ENCODE measurements around the gene LTB4R. TPM values are rescaled to one million over a fixed set of nuclear protein-coding genes. Genes with fewer than 3 reads are reported as not detected.

The LTB4R gene
- total and polyA plus RNA-seq, 4 donors: 0.86 to 5.0 (median 2.5) TPM

DNA sequence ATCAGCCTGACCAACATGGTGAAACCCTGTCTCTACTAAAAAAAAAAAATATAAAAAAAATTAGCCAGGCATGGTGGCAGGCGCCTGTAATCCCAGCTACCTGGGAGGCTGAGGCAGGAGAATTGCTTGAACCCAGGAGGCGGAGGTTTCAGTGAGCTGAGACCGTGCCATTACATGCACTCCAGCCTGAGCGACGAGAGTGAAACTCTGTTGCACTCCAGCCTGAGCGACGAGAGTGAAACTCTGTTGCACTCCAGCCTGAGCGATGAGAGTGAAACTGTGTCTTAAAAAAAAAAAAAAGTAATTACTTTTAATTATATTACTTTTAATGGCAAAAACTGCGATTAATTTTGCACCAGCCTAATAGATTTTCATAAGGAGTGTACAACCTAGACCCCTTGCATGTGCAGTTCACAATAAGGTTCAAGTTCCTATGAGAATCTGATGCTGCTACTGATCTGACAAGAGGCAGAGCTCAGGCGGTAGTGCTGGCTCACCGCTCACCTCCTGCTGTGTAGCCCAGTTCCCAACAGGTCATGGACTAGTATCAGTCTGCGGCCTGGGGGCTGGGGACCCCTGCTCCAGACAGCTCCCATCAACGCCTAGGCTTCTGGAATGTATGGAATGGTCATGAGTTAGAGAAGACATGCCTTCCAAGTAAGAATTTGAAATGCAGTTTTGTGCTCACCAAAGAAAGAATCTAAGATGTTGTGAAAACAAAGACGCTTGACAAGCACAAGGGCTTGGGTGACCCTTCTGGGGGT is 10.1 kb downstream of the LTB4R start:
- Histone ChIP-seq H3K9ac (ENCODE audit: low read depth in 1 of 2, low read length in 2 of 2) (no peak overlapping the region), H3K4me1 (ENCODE audit: control insufficient read depth in 4 of 4, insufficient read depth in 4 of 4, low read length in 3 of 4) (peaks cover 0 to 5% (median 1%) of the 10 kb centered on the region in 4 donors), H3K27me3 (ENCODE audit: control insufficient read depth in 4 of 4, insufficient read depth in 4 of 4, low read length in 3 of 4) (no peaks in the 10 kb centered on the region), H3K9me3 (ENCODE audit: control insufficient read depth in 4 of 4, low read length in 3 of 4) (no peaks in the 10 kb centered on the region), H3K4me3 (ENCODE audit: low read depth in 1 of 3, low read length in 3 of 3) (no peak overlapping the region), H3K27ac (ENCODE audit: low read depth in 1 of 2, low read length in 2 of 2) (no peak overlapping the region), H3K36me3 (ENCODE audit: control insufficient read depth in 4 of 4, insufficient read depth in 3 of 4, low read depth in 1 of 4, low read length in 3 of 4) (no peaks in the 10 kb centered on the region)
- 90% methylated on average over 14 of the region's 14 CpGs for WGBS
- TF ChIP-seq, protein P1, sequence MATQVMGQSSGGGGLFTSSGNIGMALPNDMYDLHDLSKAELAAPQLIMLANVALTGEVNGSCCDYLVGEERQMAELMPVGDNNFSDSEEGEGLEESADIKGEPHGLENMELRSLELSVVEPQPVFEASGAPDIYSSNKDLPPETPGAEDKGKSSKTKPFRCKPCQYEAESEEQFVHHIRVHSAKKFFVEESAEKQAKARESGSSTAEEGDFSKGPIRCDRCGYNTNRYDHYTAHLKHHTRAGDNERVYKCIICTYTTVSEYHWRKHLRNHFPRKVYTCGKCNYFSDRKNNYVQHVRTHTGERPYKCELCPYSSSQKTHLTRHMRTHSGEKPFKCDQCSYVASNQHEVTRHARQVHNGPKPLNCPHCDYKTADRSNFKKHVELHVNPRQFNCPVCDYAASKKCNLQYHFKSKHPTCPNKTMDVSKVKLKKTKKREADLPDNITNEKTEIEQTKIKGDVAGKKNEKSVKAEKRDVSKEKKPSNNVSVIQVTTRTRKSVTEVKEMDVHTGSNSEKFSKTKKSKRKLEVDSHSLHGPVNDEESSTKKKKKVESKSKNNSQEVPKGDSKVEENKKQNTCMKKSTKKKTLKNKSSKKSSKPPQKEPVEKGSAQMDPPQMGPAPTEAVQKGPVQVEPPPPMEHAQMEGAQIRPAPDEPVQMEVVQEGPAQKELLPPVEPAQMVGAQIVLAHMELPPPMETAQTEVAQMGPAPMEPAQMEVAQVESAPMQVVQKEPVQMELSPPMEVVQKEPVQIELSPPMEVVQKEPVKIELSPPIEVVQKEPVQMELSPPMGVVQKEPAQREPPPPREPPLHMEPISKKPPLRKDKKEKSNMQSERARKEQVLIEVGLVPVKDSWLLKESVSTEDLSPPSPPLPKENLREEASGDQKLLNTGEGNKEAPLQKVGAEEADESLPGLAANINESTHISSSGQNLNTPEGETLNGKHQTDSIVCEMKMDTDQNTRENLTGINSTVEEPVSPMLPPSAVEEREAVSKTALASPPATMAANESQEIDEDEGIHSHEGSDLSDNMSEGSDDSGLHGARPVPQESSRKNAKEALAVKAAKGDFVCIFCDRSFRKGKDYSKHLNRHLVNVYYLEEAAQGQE (IDR thresholded peaks at IDR 0.05): no peak
- no peak for TF ChIP-seq EGR1 (IDR thresholded peaks at IDR 0.05; ENCODE audit: low read depth in 2 of 2)
- no peak for TF ChIP-seq GABPA (IDR thresholded peaks at IDR 0.05 in 1 of 2, conservative IDR thresholded peaks at IDR 0.05 in 1 of 2)
- TF ChIP-seq FOXA1 (IDR thresholded peaks at IDR 0.05): no peak
- TF ChIP-seq, protein P2, sequence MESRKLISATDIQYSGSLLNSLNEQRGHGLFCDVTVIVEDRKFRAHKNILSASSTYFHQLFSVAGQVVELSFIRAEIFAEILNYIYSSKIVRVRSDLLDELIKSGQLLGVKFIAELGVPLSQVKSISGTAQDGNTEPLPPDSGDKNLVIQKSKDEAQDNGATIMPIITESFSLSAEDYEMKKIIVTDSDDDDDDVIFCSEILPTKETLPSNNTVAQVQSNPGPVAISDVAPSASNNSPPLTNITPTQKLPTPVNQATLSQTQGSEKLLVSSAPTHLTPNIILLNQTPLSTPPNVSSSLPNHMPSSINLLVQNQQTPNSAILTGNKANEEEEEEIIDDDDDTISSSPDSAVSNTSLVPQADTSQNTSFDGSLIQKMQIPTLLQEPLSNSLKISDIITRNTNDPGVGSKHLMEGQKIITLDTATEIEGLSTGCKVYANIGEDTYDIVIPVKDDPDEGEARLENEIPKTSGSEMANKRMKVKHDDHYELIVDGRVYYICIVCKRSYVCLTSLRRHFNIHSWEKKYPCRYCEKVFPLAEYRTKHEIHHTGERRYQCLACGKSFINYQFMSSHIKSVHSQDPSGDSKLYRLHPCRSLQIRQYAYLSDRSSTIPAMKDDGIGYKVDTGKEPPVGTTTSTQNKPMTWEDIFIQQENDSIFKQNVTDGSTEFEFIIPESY (IDR thresholded peaks at IDR 0.05): no peak
- TF ChIP-seq, protein P3, sequence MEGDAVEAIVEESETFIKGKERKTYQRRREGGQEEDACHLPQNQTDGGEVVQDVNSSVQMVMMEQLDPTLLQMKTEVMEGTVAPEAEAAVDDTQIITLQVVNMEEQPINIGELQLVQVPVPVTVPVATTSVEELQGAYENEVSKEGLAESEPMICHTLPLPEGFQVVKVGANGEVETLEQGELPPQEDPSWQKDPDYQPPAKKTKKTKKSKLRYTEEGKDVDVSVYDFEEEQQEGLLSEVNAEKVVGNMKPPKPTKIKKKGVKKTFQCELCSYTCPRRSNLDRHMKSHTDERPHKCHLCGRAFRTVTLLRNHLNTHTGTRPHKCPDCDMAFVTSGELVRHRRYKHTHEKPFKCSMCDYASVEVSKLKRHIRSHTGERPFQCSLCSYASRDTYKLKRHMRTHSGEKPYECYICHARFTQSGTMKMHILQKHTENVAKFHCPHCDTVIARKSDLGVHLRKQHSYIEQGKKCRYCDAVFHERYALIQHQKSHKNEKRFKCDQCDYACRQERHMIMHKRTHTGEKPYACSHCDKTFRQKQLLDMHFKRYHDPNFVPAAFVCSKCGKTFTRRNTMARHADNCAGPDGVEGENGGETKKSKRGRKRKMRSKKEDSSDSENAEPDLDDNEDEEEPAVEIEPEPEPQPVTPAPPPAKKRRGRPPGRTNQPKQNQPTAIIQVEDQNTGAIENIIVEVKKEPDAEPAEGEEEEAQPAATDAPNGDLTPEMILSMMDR (IDR thresholded peaks at IDR 0.05; ENCODE audit: low read depth, low read length, missing input control): no peak
- TF ChIP-seq, protein P4, sequence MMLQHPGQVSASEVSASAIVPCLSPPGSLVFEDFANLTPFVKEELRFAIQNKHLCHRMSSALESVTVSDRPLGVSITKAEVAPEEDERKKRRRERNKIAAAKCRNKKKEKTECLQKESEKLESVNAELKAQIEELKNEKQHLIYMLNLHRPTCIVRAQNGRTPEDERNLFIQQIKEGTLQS (IDR thresholded peaks at IDR 0.05): no peak
- DNase-seq (ENCODE audit: low spot score): no peak

DNA sequence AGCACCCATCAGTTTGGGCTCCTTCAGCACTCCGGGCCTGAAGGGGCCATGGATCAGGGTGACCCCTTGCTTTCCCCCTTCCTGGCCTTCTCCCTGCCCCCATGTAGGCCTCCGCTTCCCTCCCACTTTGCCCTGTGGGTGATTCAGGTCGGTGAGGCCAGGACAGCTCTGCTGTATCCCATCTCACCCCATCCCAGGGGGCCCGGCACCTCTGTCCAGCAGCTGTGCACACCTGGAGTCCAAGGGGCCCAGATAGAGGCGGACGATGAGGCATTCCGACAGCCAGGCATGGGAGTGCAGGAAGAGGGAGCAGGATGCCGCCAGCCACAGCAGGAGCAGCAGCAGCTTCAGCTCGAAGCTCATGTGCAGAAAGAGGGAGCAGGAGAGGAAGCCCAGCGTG is 11.4 kb downstream of the LTB4R start:
- Histone ChIP-seq H3K36me3 (ENCODE audit: control insufficient read depth in 4 of 4, insufficient read depth in 3 of 4, low read depth in 1 of 4, low read length in 3 of 4) (no peaks in the 10 kb centered on the region), H3K9ac (ENCODE audit: low read depth in 1 of 2, low read length in 2 of 2) (no peak overlapping the region), H3K4me1 (ENCODE audit: control insufficient read depth in 4 of 4, insufficient read depth in 4 of 4, low read length in 3 of 4) (peaks cover 0 to 6% (median 1%) of the 10 kb centered on the region in 4 donors), H3K9me3 (ENCODE audit: control insufficient read depth in 4 of 4, low read length in 3 of 4) (no peaks in the 10 kb centered on the region), H3K27me3 (ENCODE audit: control insufficient read depth in 4 of 4, insufficient read depth in 4 of 4, low read length in 3 of 4) (no peaks in the 10 kb centered on the region), H3K27ac (ENCODE audit: low read depth in 1 of 2, low read length in 2 of 2) (no peak overlapping the region), H3K4me3 (ENCODE audit: low read depth in 1 of 3, low read length in 3 of 3) (no peak overlapping the region)
- TF ChIP-seq FOXA2 (IDR thresholded peaks at IDR 0.05) (no peak), HNF4A (conservative IDR thresholded peaks at IDR 0.05) (no peak), RXRA (IDR thresholded peaks at IDR 0.05) (no peak), HNF4G (IDR thresholded peaks at IDR 0.05) (no peak), NR2F2 (IDR thresholded peaks at IDR 0.05) (no peak), EGR1 (IDR thresholded peaks at IDR 0.05; ENCODE audit: low read depth in 2 of 2) (no peak)
- TF ChIP-seq, protein P3 (IDR thresholded peaks at IDR 0.05; ENCODE audit: low read depth, low read length, missing input control): no peak
- WGBS: 87% methylated on average over 10 of the region's 10 CpGs
- DNase-seq (ENCODE audit: low spot score): no peak
